ENCODE data around the gene SEL1L3.

SEL1L3 gene

GRCh38 chr4:25827373-25827772, 35.4 kb downstream of the SEL1L3 start:
- TF ChIP-seq CTCF (IDR thresholded peaks at IDR 0.05) = no peak
- H3K4me3 ChIP-seq = no peak overlapping the region
- peak; percentile 63 for DNase-seq (ENCODE audit: low spot score)
- H3K27ac ChIP-seq = no peak overlapping the region

- no peak for TF ChIP-seq CTCF (IDR thresholded peaks at IDR 0.05)
- peak; percentile 9 for DNase-seq (ENCODE audit: low spot score)
- H3K4me3 ChIP-seq = no peak overlapping the region
- H3K27ac ChIP-seq = no peak overlapping the region
These were observed 36.6 kb downstream of the SEL1L3 start for GRCh38 chr4:25826074-25826752.

- TF ChIP-seq CTCF (IDR thresholded peaks at IDR 0.05) = no peak
- H3K4me3 ChIP-seq = no peak overlapping the region
- no peak overlapping the region for H3K27ac ChIP-seq
- DNase-seq (ENCODE audit: low spot score) = peak; percentile 11
These were observed 39.2 kb downstream of the SEL1L3 start for GRCh38 chr4:25823632-25824031.

GRCh38 chr4:25821899-25822298, 40.9 kb downstream of the SEL1L3 start:
- H3K4me3 ChIP-seq = no peak overlapping the region
- TF ChIP-seq CTCF (IDR thresholded peaks at IDR 0.05) = no peak
- peak; percentile 17 for DNase-seq (ENCODE audit: low spot score)
- no peak overlapping the region for H3K27ac ChIP-seq

GRCh38 chr4:25821267-25821666, 41.5 kb downstream of the SEL1L3 start:
- Histone ChIP-seq H3K27ac (no peak overlapping the region), H3K4me3 (no peak overlapping the region)
- no peak for TF ChIP-seq CTCF (IDR thresholded peaks at IDR 0.05)
- DNase-seq (ENCODE audit: low spot score) = peak; percentile 22

- DNase-seq (ENCODE audit: low spot score) = peak; percentile 11
- TF ChIP-seq CTCF (IDR thresholded peaks at IDR 0.05) = no peak
- Histone ChIP-seq H3K4me3 (no peak overlapping the region), H3K27ac (no peak overlapping the region)
These were observed 43.9 kb downstream of the SEL1L3 start for GRCh38 chr4:25818876-25819275.

GRCh38 chr4:25818371-25818871, 44.4 kb downstream of the SEL1L3 start:
- H3K4me3 ChIP-seq = no peak overlapping the region
- no peak overlapping the region for H3K27ac ChIP-seq
- no peak for TF ChIP-seq CTCF (IDR thresholded peaks at IDR 0.05)
- DNase-seq (ENCODE audit: low spot score) = peak; percentile 62

Measured in coronary artery (tissue), 2 donors.